GM19238 (cell line): ENCODE measurements around the gene DIO1.

Experiments
- DNase-seq: peaks from one replicate; pipeline ENCODE4 v3.0.0; 2011; ENCODE audit warnings: low spot score; ENCODE audit not compliant: insufficient read length

Gene DIO1

GRCh38 chr1:53894644-53895043, 657 bp downstream of the DIO1 start:
- no peak for DNase-seq

- DNase-seq: no peak
These were observed 1.4 kb downstream of the DIO1 start for GRCh38 chr1:53895421-53895820.

GRCh38 chr1:53896635-53897229, 2.7 kb downstream of the DIO1 start:
- DNase-seq: no peak

GRCh38 chr1:53899206-53899628, 5.2 kb downstream of the DIO1 start:
- DNase-seq: no peak

GRCh38 chr1:53899708-53900107, 5.7 kb downstream of the DIO1 start:
- no peak for DNase-seq

GRCh38 chr1:53902235-53903138, 8.5 kb downstream of the DIO1 start:
- DNase-seq: no peak

- DNase-seq: no peak
These were observed 11.5 kb downstream of the DIO1 start for GRCh38 chr1:53905509-53905908.

- DNase-seq: no peak
These were observed 12.1 kb downstream of the DIO1 start for GRCh38 chr1:53906121-53906520.

- no peak for DNase-seq
These were observed 16.0 kb downstream of the DIO1 start for GRCh38 chr1:53909946-53910345.

- no peak for DNase-seq
These were observed 17.5 kb downstream of the DIO1 start for GRCh38 chr1:53911442-53911841.

- DNase-seq: no peak
These were observed 19.5 kb downstream of the DIO1 start for GRCh38 chr1:53913352-53914033.

- no peak for DNase-seq
These were observed 24.4 kb downstream of the DIO1 start for GRCh38 chr1:53918343-53918742.

- no peak for DNase-seq
These were observed 25.7 kb downstream of the DIO1 start for GRCh38 chr1:53919675-53920066.

GRCh38 chr1:53927376-53927881, 33.4 kb downstream of the DIO1 start:
- DNase-seq: no peak

GRCh38 chr1:53929246-53929960, 35.4 kb downstream of the DIO1 start:
- DNase-seq: no peak

- DNase-seq: no peak
These were observed 36.9 kb downstream of the DIO1 start for GRCh38 chr1:53930932-53931331.

- no peak for DNase-seq
These were observed 37.5 kb downstream of the DIO1 start for GRCh38 chr1:53931523-53931922.

- no peak for DNase-seq
These were observed 40.3 kb downstream of the DIO1 start for GRCh38 chr1:53934170-53934765.

- DNase-seq: no peak
These were observed 42.4 kb downstream of the DIO1 start for GRCh38 chr1:53936430-53936829.

GRCh38 chr1:53938136-53938830, 44.3 kb downstream of the DIO1 start:
- DNase-seq: no peak
